T-cell (primary cell): ENCODE results near the gene SLC6A16. TPM values are rescaled to one million over a fixed set of nuclear protein-coding genes. Genes with fewer than 3 reads are reported as not detected.

ENCODE experiments used
- total RNA-seq, 35 experiments: library from RNA in 6 of 35; stranded (reverse) in 6 of 35; fragments of 120-200 nt in 1 of 35; gene quantifications; one replicate each; pipeline versions ENCODE4 v1.2.1 to v1.2.4 and lab custom pipeline; 2013 to 2026

Gene SLC6A16
- total RNA-seq, 5 donors from 2014 or later (not counting 1 experiment from before 2014, with no cell fraction given) = 5.4 to 8.1 (median 6.4) TPM

Other genes starting within 250 kb of the SLC6A16 start
- gene SNRNP70, start 239.7 kb downstream of the SLC6A16 start, total RNA-seq = 100 to 1,000 TPM; 406 to 704 (median 645) TPM
- gene LIN7B, start 210.8 kb downstream of the SLC6A16 start, total RNA-seq = 10 to 100 TPM in 3 of 5 donors, 1 to 10 TPM in 2; 8.1 to 17.8 (median 12.9) TPM
- gene C19orf73, start 206.0 kb downstream of the SLC6A16 start, total RNA-seq = 1 to 10 TPM; 2.1 to 3.7 (median 2.5) TPM
- gene PPFIA3, start 205.6 kb downstream of the SLC6A16 start, total RNA-seq = 1 to 10 TPM; 3.8 to 4.7 (median 4.1) TPM
- gene HRC, start 169.8 kb downstream of the SLC6A16 start, total RNA-seq = not detected
- gene TRPM4, start 167.4 kb downstream of the SLC6A16 start, total RNA-seq = under 1 TPM in 3 of 5 donors, not detected in 2; 0.43 to 0.89 (median 0.50) TPM
- gene CD37, start 10.2 kb upstream of the SLC6A16 start, total RNA-seq = 100 to 1,000 TPM; 365 to 435 (median 369) TPM
- gene TEAD2, start 37.2 kb upstream of the SLC6A16 start, total RNA-seq = under 1 TPM in 3 of 5 donors, not detected in 2; 0.20 to 0.43 (median 0.28) TPM
- gene DKKL1, start 38.7 kb upstream of the SLC6A16 start, total RNA-seq = not detected
- gene KASH5, start 63.1 kb upstream of the SLC6A16 start, total RNA-seq = under 1 TPM in 2 of 5 donors, not detected in 3; 0.25 to 0.26 TPM
- gene PTH2, start 98.2 kb upstream of the SLC6A16 start, total RNA-seq = not detected
- under 1 TPM in 1 of 5 donors, not detected in 4; 0.16 TPM for gene GFY, start 100.2 kb upstream of the SLC6A16 start, total RNA-seq
- under 1 TPM in 2 of 5 donors, not detected in 3; 0.09 to 0.20 TPM for gene SLC17A7, start 116.3 kb upstream of the SLC6A16 start, total RNA-seq
- gene PIH1D1, start 126.6 kb upstream of the SLC6A16 start, total RNA-seq = 100 to 1,000 TPM; 122 to 196 (median 163) TPM
- 10 to 100 TPM; 32.8 to 57.2 (median 46.3) TPM for gene ALDH16A1, start 128.0 kb upstream of the SLC6A16 start, total RNA-seq
- gene FLT3LG, start 149.0 kb upstream of the SLC6A16 start, total RNA-seq = 100 to 1,000 TPM; 238 to 356 (median 260) TPM
- 1,000 to 10,000 TPM; 5,307 to 6,396 (median 5,878) TPM for gene RPL13A, start 162.4 kb upstream of the SLC6A16 start, total RNA-seq
- 1,000 to 10,000 TPM; 2,401 to 3,215 (median 2,914) TPM for gene RPS11, start 171.2 kb upstream of the SLC6A16 start, total RNA-seq
- 10 to 100 TPM; 20.3 to 41.5 (median 26.4) TPM for gene FCGRT, start 187.5 kb upstream of the SLC6A16 start, total RNA-seq
- gene RCN3, start 202.8 kb upstream of the SLC6A16 start, total RNA-seq = 1 to 10 TPM; 1.2 to 5.7 (median 1.3) TPM